Stimulated activated effector memory CD8-positive, alpha-beta T cell treated with anti-CD3 and anti-CD28 coated beads, Interleukin-12 subunit alpha, Interleukin-12 subunit beta, amount 100 ng/mL, for 72 hours (primary cell): ENCODE results near the gene CCM2.
A peak's percentile ranks its signal among the peaks of the same experiment; 100 is the strongest.
"Not testable (repeated sequence)": the region's sequence is repeated elsewhere in the genome, so short reads cannot be mapped to it uniquely, and the experiment has no call there.

Experiments
- ATAC-seq: fragments of 150-1000 bp; cut with Tn5 transposase; 2 replicates; pipeline ENCODE4 v1.10.0; 2021
- DNase-seq, 2 donors: peaks; one replicate each; pipeline ENCODE4 v3.0.0; 2021 to 2022; ENCODE audit warnings: low spot score in 2 of 2
- H3K27ac Mint-ChIP-seq: one replicate; pipeline ENCODE4 v1.8.0; 2022; ENCODE audit warnings: mild to moderate bottlenecking, mixed read lengths
- H3K36me3 Mint-ChIP-seq: one replicate; pipeline ENCODE4 v1.8.0; 2022; ENCODE audit warnings: mild to moderate bottlenecking, mixed read lengths
- H3K4me1 Mint-ChIP-seq: one replicate; pipeline ENCODE4 v1.8.0; 2022; ENCODE audit warnings: mixed read lengths
- H3K4me3 Mint-ChIP-seq: one replicate; pipeline ENCODE4 v1.8.0; 2022; ENCODE audit warnings: mild to moderate bottlenecking, mixed read lengths
- H3K9me3 Mint-ChIP-seq: one replicate; pipeline ENCODE4 v1.8.0; 2022; ENCODE audit warnings: mixed read lengths

Gene CCM2

GRCh38 chr7:45105588-45106188 lies 105.7 kb downstream of the CCM2 start:
- H3K4me1 Mint-ChIP-seq, result peaks cover 30% of the 10 kb centered on the region
- H3K36me3 Mint-ChIP-seq, result peaks cover 99% of the 10 kb centered on the region
- no peaks in the 10 kb centered on the region for H3K9me3 Mint-ChIP-seq
- no peak overlapping the region for H3K27ac Mint-ChIP-seq
- peak; percentile 9 for ATAC-seq
- DNase-seq, result no peak
- no peak overlapping the region for H3K4me3 Mint-ChIP-seq

DNA sequence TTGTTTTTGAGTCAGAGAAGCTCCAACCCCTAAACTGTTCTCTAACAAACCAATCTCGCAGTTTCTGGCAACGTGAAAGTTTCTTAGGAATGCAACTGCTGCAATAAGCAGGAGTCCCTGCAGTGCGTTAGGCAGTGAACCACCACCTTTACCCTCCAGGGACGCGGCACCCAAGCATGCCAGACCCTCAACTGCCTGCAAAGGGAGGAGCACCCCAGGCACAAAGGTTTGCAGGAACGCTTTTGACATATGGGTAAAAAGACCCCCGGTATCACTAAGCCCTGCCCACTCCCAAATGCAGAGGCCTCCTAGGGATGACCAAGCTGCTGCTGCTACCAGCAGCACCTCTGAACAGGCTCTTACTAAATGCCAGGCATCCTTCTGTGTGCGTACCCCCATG lies 106.8 kb downstream of the CCM2 start:
- H3K27ac Mint-ChIP-seq, result no peak overlapping the region
- peaks cover 99% of the 10 kb centered on the region for H3K36me3 Mint-ChIP-seq
- ATAC-seq (no peak), DNase-seq (no peak)
- H3K4me1 Mint-ChIP-seq, result peaks cover 35% of the 10 kb centered on the region
- no peak overlapping the region for H3K4me3 Mint-ChIP-seq
- H3K9me3 Mint-ChIP-seq, result no peaks in the 10 kb centered on the region

- H3K9me3 Mint-ChIP-seq, result no peaks in the 10 kb centered on the region
- no peak for ATAC-seq
- peak overlapping the region; percentile 48 for H3K4me3 Mint-ChIP-seq
- peaks cover 95% of the 10 kb centered on the region for H3K36me3 Mint-ChIP-seq
- no peak for DNase-seq
- H3K4me1 Mint-ChIP-seq, result peaks cover 37% of the 10 kb centered on the region
- H3K27ac Mint-ChIP-seq, result peak overlapping the region; percentile 89
These were observed 107.4 kb downstream of the CCM2 start for GRCh38 chr7:45107356-45107755.

GRCh38 chr7:45108863-45109262 lies 108.9 kb downstream of the CCM2 start:
- peaks cover 37% of the 10 kb centered on the region for H3K4me1 Mint-ChIP-seq
- no peak for DNase-seq
- ATAC-seq, result no peak
- H3K27ac Mint-ChIP-seq, result peak overlapping the region; percentile 65
- peak overlapping the region; percentile 48 for H3K4me3 Mint-ChIP-seq
- peaks cover 80% of the 10 kb centered on the region for H3K36me3 Mint-ChIP-seq
- H3K9me3 Mint-ChIP-seq, result no peaks in the 10 kb centered on the region

DNA sequence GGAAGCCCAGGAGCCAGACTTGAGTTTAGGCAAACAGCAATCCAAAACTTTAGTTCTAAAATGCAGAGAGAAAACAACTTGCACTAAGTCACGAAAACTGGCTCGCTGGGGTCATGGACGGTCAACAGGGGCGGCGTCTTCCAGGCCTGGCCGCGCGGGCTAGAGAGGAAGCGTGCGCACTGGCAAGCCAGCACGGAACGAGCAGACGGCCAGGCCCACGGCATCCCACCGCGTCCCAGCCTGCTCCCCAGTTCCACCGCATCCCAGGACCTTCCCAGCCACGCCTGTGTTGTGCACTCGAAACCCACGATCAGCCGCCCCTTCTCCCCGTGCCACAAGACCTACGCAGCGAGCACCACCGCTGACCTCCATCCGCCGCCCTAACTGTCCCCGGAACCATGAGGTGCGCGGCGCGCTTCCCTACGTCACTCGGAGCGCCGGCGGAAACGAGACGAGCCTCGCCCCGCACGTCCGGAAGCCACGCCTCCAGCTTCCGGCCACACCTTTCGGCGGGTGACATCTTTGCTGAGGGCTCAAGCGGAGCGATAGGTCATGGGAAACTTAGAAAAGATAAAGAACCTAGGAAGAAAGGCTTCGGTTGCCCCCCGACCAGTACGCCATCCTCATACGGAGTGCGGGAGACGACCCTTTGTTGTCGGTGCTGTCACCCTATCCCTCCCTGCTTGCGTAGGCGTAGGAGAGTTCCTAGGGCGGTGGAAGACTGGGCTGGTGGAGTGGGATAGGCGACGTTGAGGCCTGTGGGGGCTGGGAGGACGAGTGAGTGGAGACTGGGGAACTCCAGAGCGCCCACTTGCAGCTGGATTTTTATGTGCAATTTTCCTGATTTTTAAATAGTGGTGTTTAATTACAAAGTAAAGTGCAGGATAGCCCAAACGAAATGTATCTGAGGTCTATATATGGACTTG lies 111.6 kb downstream of the CCM2 start, which contains the start of gene TBRG4:
TSS of gene TBRG4 (minus strand) at position 400 of the 926 bp plus-strand sequence. CDS start 2,460 bp downstream, outside the sequence.
- DNase-seq, result peak; percentile 88 to 96
- Mint-ChIP-seq H3K9me3 (no peaks in the 10 kb centered on the region), H3K36me3 (peaks cover 53% of the 10 kb centered on the region), H3K27ac (peak within 1 kb of the TSS; percentile 99), H3K4me3 (peak within 1 kb of the TSS; percentile 99), H3K4me1 (peaks cover 37% of the 10 kb centered on the region)
- peak; percentile 97 for ATAC-seq

DNA sequence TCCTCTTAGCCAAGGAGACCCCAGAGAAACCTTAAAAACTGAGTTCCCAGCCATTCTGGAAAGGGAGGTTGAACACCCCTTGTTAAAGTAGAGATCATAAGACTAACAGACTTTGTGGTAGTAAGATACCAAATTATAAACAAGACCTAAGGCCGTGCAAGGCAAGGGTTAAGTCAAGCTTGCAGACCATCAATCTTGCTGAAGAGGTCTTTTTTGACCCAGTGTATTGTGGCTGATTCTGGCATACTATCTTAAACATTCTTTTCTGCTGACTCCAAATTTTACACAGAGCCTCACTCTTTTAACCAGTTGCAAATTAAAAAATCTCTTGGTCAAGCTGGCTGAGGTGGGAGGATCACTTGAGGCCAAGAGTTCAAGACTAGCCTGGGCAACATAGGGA lies 112.6 kb downstream of the CCM2 start:
- ATAC-seq (no peak), DNase-seq (no peak)
- Mint-ChIP-seq H3K27ac (peak overlapping the region; percentile 99), H3K4me1 (peaks cover 29% of the 10 kb centered on the region), H3K36me3 (peaks cover 42% of the 10 kb centered on the region), H3K9me3 (no peaks in the 10 kb centered on the region), H3K4me3 (peak overlapping the region; percentile 99)

DNA sequence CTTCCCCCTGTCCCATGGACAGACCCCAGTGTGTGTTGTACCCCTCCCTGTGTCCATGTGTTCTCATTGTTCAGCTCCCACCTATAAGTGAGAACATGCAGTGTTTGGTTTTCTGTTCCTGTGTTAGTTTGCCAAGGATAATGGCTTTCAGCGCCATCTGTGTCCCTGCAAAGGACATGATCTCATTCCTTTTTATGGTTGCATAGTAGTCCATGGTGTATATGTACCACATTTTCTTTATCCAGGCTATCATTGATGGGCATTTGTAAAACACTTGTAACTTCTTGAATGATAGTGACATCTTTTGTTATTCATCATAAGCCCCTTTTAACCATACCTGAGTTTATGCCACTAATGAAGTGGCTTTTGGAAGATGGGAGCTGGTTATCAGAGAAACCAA lies 114.3 kb downstream of the CCM2 start:
- not testable (repeated sequence) for ATAC-seq, H3K27ac Mint-ChIP-seq

GRCh38 chr7:45114926-45115325 lies 114.9 kb downstream of the CCM2 start:
- Mint-ChIP-seq H3K4me1 (peaks cover 13% of the 10 kb centered on the region), H3K27ac (no peak overlapping the region), H3K9me3 (no peaks in the 10 kb centered on the region), H3K4me3 (no peak overlapping the region), H3K36me3 (peaks cover 20% of the 10 kb centered on the region)
- DNase-seq (no peak), ATAC-seq (no peak)

More for the DNA sequence above, 114.3 kb downstream of the CCM2 start:
- H3K9me3 Mint-ChIP-seq, DNase-seq, H3K4me3 Mint-ChIP-seq: not testable (repeated sequence)
- H3K36me3 Mint-ChIP-seq, result peaks cover 26% of the 10 kb centered on the region
- H3K4me1 Mint-ChIP-seq, result peaks cover 14% of the 10 kb centered on the region

GRCh38 chr7:45116048-45116447 lies 116.0 kb downstream of the CCM2 start:
- H3K4me3 Mint-ChIP-seq, result no peak overlapping the region
- no peak for ATAC-seq
- no peaks in the 10 kb centered on the region for H3K9me3 Mint-ChIP-seq
- peaks cover 10% of the 10 kb centered on the region for H3K36me3 Mint-ChIP-seq
- no peak overlapping the region for H3K27ac Mint-ChIP-seq
- H3K4me1 Mint-ChIP-seq, result peaks cover 8% of the 10 kb centered on the region
- no peak for DNase-seq

DNA sequence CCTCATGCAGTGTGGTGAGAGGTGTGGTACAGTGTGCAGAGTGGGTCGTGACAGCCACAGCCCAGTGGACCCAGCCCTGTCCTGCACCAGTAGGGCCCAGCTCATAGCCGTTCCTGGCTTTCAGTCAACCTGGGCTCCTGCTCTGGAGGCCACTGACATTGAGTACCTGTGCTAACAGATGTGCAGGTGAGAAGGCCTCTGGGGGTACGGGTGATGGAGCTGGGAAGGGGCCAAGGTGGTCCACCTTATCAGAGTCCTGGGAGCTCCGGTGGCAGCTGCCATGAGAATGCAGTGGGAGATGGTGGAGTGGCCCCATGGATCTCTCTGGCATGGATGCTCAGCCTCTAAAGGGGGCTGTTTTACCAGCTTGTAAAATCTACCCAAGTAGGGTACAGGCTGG lies 117.6 kb downstream of the CCM2 start:
- ATAC-seq (no peak), DNase-seq (no peak)
- peaks cover 14% of the 10 kb centered on the region for H3K4me1 Mint-ChIP-seq
- peak overlapping the region; percentile 29 for H3K27ac Mint-ChIP-seq
- H3K36me3 Mint-ChIP-seq, result no peaks in the 10 kb centered on the region
- no peak overlapping the region for H3K4me3 Mint-ChIP-seq
- H3K9me3 Mint-ChIP-seq, result no peaks in the 10 kb centered on the region

- Mint-ChIP-seq H3K9me3 (no peaks in the 10 kb centered on the region), H3K36me3 (no peaks in the 10 kb centered on the region), H3K4me3 (no peak overlapping the region), H3K27ac (no peak overlapping the region), H3K4me1 (peaks cover 21% of the 10 kb centered on the region)
- DNase-seq (no peak), ATAC-seq (no peak)
These were observed 118.3 kb downstream of the CCM2 start for GRCh38 chr7:45118292-45118691.

GRCh38 chr7:45118889-45119331 lies 118.9 kb downstream of the CCM2 start:
- no peak overlapping the region for H3K27ac Mint-ChIP-seq
- no peaks in the 10 kb centered on the region for H3K36me3 Mint-ChIP-seq
- H3K4me1 Mint-ChIP-seq, result peaks cover 27% of the 10 kb centered on the region
- no peak for DNase-seq
- H3K4me3 Mint-ChIP-seq, result no peak overlapping the region
- H3K9me3 Mint-ChIP-seq, result no peaks in the 10 kb centered on the region
- ATAC-seq, result no peak

- Mint-ChIP-seq H3K36me3 (no peaks in the 10 kb centered on the region), H3K9me3 (no peaks in the 10 kb centered on the region), H3K27ac (no peak overlapping the region), H3K4me3 (no peak overlapping the region), H3K4me1 (peaks cover 30% of the 10 kb centered on the region)
- DNase-seq (no peak), ATAC-seq (no peak)
These were observed 119.5 kb downstream of the CCM2 start for GRCh38 chr7:45119550-45119949.

- Mint-ChIP-seq H3K27ac (peak overlapping the region; percentile 95), H3K4me1 (peaks cover 30% of the 10 kb centered on the region), H3K36me3 (no peaks in the 10 kb centered on the region), H3K9me3 (no peaks in the 10 kb centered on the region), H3K4me3 (peak overlapping the region; percentile 33)
- DNase-seq (no peak), ATAC-seq (peak; percentile 49)
These were observed 123.2 kb downstream of the CCM2 start for GRCh38 chr7:45122975-45123860.
